Transverse colon (tissue), 4 donors: ENCODE data around the gene PYGM. TPM values are rescaled to one million over a fixed set of nuclear protein-coding genes. Genes with fewer than 3 reads are reported as not detected.

ENCODE experiments used
- DNase-seq: peaks from one replicate; pipeline ENCODE4 v3.0.0-alpha.2; 2019
- H3K27ac ChIP-seq, 4 donors: fragments of 200-600 bp; sonication (generic); 2 replicates each; pipeline ENCODE4 v1.5.1; 2016 to 2018; ENCODE audit warnings: inconsistent platforms in 4 of 4
- H3K27me3 ChIP-seq: fragments of 200-600 bp; sonication (generic); 2 replicates; pipeline ENCODE4 v1.5.1; 2017; ENCODE audit warnings: inconsistent platforms
- H3K36me3 ChIP-seq, 4 donors: fragments of 200-600 bp; sonication (generic); 2 replicates each; pipeline ENCODE4 v1.5.1; 2017 to 2019; ENCODE audit warnings: inconsistent platforms in 4 of 4
- H3K4me1 ChIP-seq, 4 donors: fragments of 200-600 bp; sonication (generic); 2 replicates each; pipeline ENCODE4 v1.5.1; 2017 to 2020; ENCODE audit warnings: inconsistent platforms in 4 of 4
- H3K4me3 ChIP-seq, 4 donors: fragments of 200-600 bp; sonication (generic); 1 replicate in 1 of 4; 2 replicates in 3 of 4; pipeline versions ENCODE4 v1.5.1 to v1.6.1; 2017 to 2019; ENCODE audit warnings: inconsistent platforms in 4 of 4
- H3K9me3 ChIP-seq, 2 donors: fragments of 200-600 bp; sonication (generic); 2 replicates each; pipeline ENCODE4 v1.5.1; 2017 to 2019; ENCODE audit warnings: inconsistent platforms in 2 of 2
- EP300 ChIP-seq: sonication (generic); formaldehyde crosslinking; IDR thresholded peaks from one replicate; pipeline ENCODE4 v1.6.1; 2017; ENCODE audit warnings: antibody characterized with exemption, low read depth
- POLR2A ChIP-seq: fragments of 450-650 bp; IDR thresholded peaks from one replicate; pipeline ENCODE4 v1.6.1; 2016; ENCODE audit warnings: antibody characterized with exemption, mild to moderate bottlenecking, moderate library complexity
- WGBS, 2 donors: methylation state at CpG; one replicate each; pipeline ENCODE4 v1.1.5; 2018; ENCODE audit warnings: low coverage in 1 of 2; 5-methylcytosine and 5-hydroxymethylcytosine counted together
- in situ Hi-C, 4 donors: fragments of 200-750 bp; cut with MboI; loops; one replicate each; pipeline versions ENCODE4 v1.15.0 to v1.15.1; 2017; ENCODE audit warnings: low sequenced_read_pairs in 3 of 4, low pct_ligation_motif_present in 1 of 4, low pct_unique_long_range_greater_than_20kb in 1 of 4
- intact Hi-C: fragments of 100-400 bp; cut with DNase I; formaldehyde crosslinking; loops from one replicate; pipeline ENCODE4 v1.15.1; 2023; ENCODE audit warnings: low total_unique reads
- total RNA-seq, 4 donors: library from RNA; depleted of rRNA; stranded (reverse); fragments of >200 nt; gene quantifications; one replicate each; pipeline ENCODE4 v1.1.0, GENCODE V29; 2016

Gene PYGM
- total RNA-seq, 4 donors from 2014 or later, result 1.2 to 7.9 (median 2.2) TPM

- no peaks in the 10 kb centered on the region for H3K4me1 ChIP-seq
- no peak for DNase-seq
- H3K9me3 ChIP-seq, result no peaks in the 10 kb centered on the region
- peaks cover 41% of the 10 kb centered on the region for H3K27me3 ChIP-seq
- no peak overlapping the region for H3K27ac ChIP-seq
- TF ChIP-seq EP300 (no peak), POLR2A (no peak)
- no peak overlapping the region for H3K4me3 ChIP-seq
- in situ Hi-C loops (no loop called here), intact Hi-C loops (no loop called here)
- 48 to 72% methylated on average over 5 to 7 of the region's 7 CpGs for WGBS, 2 donors
- no peaks in the 10 kb centered on the region for H3K36me3 ChIP-seq
Measured at GRCh38 chr11:64697663-64698375, 62.0 kb downstream of the PYGM start.

Other genes with a start within 250 kb of the PYGM start
- gene SLC22A11, start 204.0 kb downstream of the PYGM start, total RNA-seq, result not detected
- not detected for gene SLC22A12, start 168.8 kb downstream of the PYGM start, total RNA-seq
- 1 to 10 TPM; 2.9 to 7.4 (median 6.8) TPM for gene NRXN2, start 36.8 kb downstream of the PYGM start, total RNA-seq
- gene RASGRP2, start 15.8 kb downstream of the PYGM start, total RNA-seq, result 10 to 100 TPM; 12.1 to 24.3 (median 17.3) TPM
- 100 to 1,000 TPM; 196 to 458 (median 377) TPM for gene SF1, start 18.6 kb upstream of the PYGM start, total RNA-seq
- gene MAP4K2, start 43.2 kb upstream of the PYGM start, total RNA-seq, result 100 to 1,000 TPM in 2 of 4 donors, 10 to 100 TPM in 2; 10.1 to 369 (median 90.9) TPM
- 10 to 100 TPM; 19.5 to 30.3 (median 25.4) TPM for gene MEN1, start 50.6 kb upstream of the PYGM start, total RNA-seq
- gene CDC42BPG, start 84.7 kb upstream of the PYGM start, total RNA-seq, result 10 to 100 TPM; 32.6 to 82.3 (median 46.9) TPM
- 100 to 1,000 TPM in 2 of 4 donors, 10 to 100 TPM in 2; 67.9 to 202 (median 116) TPM for gene EHD1, start 118.6 kb upstream of the PYGM start, total RNA-seq
- 10 to 100 TPM; 30.1 to 82.3 (median 46.4) TPM for gene ATG2A, start 157.2 kb upstream of the PYGM start, total RNA-seq
- gene PPP2R5B, start 164.7 kb upstream of the PYGM start, total RNA-seq, result 10 to 100 TPM; 16.7 to 38.1 (median 26.8) TPM
- 1 to 10 TPM in 1 of 4 donors, not detected in 3; 6.0 TPM for gene GPHA2, start 175.9 kb upstream of the PYGM start, total RNA-seq
- not detected for gene MAJIN, start 212.1 kb upstream of the PYGM start, total RNA-seq
- 10 to 100 TPM in 3 of 4 donors, 1 to 10 TPM in 1; 4.0 to 13.9 (median 11.2) TPM for gene BATF2, start 237.0 kb upstream of the PYGM start, total RNA-seq